HepG2 (cell line): ENCODE results near the gene ZNF227. TPM values are rescaled to one million over a fixed set of nuclear protein-coding genes. Genes with fewer than 3 reads are reported as not detected.
"Not testable (repeated sequence)": the region's sequence is repeated elsewhere in the genome, so short reads cannot be mapped to it uniquely, and the experiment has no call there.

Experiments
- ATAC-seq: fragments of 200-7000 bp; cut with Tn5 transposase; 3 replicates; pipeline ENCODE4 v1.9.1; 2020; ENCODE audit warnings: mild to moderate bottlenecking, moderate library complexity
- BruUV-seq: library from RNA; stranded (reverse); fragments of 400-500 nt; replicated peaks from 2 replicates; lab custom pipeline; 2021; lab: Mats Ljungman, UMichigan
- CTCF ChIA-PET: fragments of 300-600 bp; formaldehyde crosslinking; extraction: SDS; loops from one replicate; lab custom pipeline; 2021; ENCODE audit warnings: low total read pairs, inconsistent platforms, low intra/inter-chr PET ratio; lab: Yijun Ruan, JAX
- POLR2A ChIA-PET: fragments of 350-600 bp; sonication (Branson Sonifier 250); formaldehyde crosslinking; loops from one replicate; lab custom pipeline; 2020; ENCODE audit warnings: antibody characterized with exemption, inconsistent platforms; lab: Yijun Ruan, JAX
- DNase-seq: peaks from one replicate; pipeline ENCODE4 v3.0.0-alpha.2; 2015; ENCODE audit warnings: low spot score
- FAIRE-seq: peaks from 3 replicates; lab custom pipeline; 2011; peaks lifted over from hg19 to GRCh38; lab: Jason Lieb, UNC
- H2AFZ ChIP-seq: one replicate; pipeline ENCODE4 v1.6.1; 2011; ENCODE audit warnings: low read length, inconsistent platforms
- H3K27ac ChIP-seq: fragments of 300-600 bp; 3 replicates; pipeline ENCODE4 v1.8.0; 2011; ENCODE audit warnings: mixed run types, mild to moderate bottlenecking, mixed read lengths, low read length, inconsistent platforms; ENCODE audit not compliant: insufficient read depth; ENCODE audit errors: extremely low read length
- H3K27me3 ChIP-seq, 2 experiments: fragments of 200-600 bp in 1 of 2; 2 replicates in 1 of 2; 3 replicates in 1 of 2; pipeline versions ENCODE4 v1.6.0 to v1.8.0; 2011; ENCODE audit warnings: low read length in 2 of 2, mild to moderate bottlenecking in 2 of 2, moderate library complexity in 2 of 2, inconsistent platforms in 1 of 2; ENCODE audit not compliant: insufficient read depth in 2 of 2, control insufficient read depth in 1 of 2
- H3K36me3 ChIP-seq, 2 experiments: fragments of 200-600 bp in 1 of 2; replicated peaks in 1 of 2; 2 replicates in 1 of 2; 3 replicates in 1 of 2; pipeline versions ENCODE4 v1.5.1 to v1.8.0; 2011; ENCODE audit warnings: low read length in 2 of 2, inconsistent platforms in 1 of 2; ENCODE audit not compliant: insufficient read depth in 2 of 2, control insufficient read depth in 1 of 2
- H3K4me1 ChIP-seq: 2 replicates; pipeline ENCODE4 v1.5.1; 2012; ENCODE audit warnings: low read length, inconsistent platforms; ENCODE audit not compliant: insufficient read depth
- H3K4me2 ChIP-seq: 2 replicates; pipeline ENCODE4 v1.6.0; 2011; ENCODE audit warnings: low read depth, low read length, inconsistent platforms
- H3K4me3 ChIP-seq, 3 experiments: fragments of 200-600 bp in 1 of 3; sonication (generic), shearing (Covaris generic) in 1 of 3; replicated peaks in 1 of 3; 2 replicates each; pipeline ENCODE4 v1.5.1; 2011 to 2016; ENCODE audit warnings: low read length in 3 of 3, inconsistent platforms in 2 of 3, low read depth in 2 of 3, mild to moderate bottlenecking in 2 of 3, control low read depth in 1 of 3, mixed read lengths in 1 of 3; ENCODE audit not compliant: insufficient read depth in 1 of 3
- H3K79me2 ChIP-seq: one replicate; pipeline ENCODE4 v1.6.1; 2011; ENCODE audit warnings: low read length, inconsistent platforms; ENCODE audit not compliant: insufficient read depth
- H3K9ac ChIP-seq: 2 replicates; pipeline ENCODE4 v1.6.0; 2011; ENCODE audit warnings: mild to moderate bottlenecking, low read depth, low read length, inconsistent platforms; ENCODE audit not compliant: insufficient read depth
- H3K9me3 ChIP-seq: 2 replicates; pipeline ENCODE4 v1.5.1; 2012; ENCODE audit warnings: mild to moderate bottlenecking, low read length
- H4K20me1 ChIP-seq: 2 replicates; pipeline ENCODE4 v1.6.0; 2011; ENCODE audit warnings: inconsistent platforms, mild to moderate bottlenecking, low read length, moderate library complexity; ENCODE audit not compliant: insufficient read depth
- ELF4 ChIP-seq: sonication (generic); formaldehyde crosslinking; IDR thresholded peaks from 2 replicates; pipeline ENCODE4 v1.5.0; 2020; ENCODE audit warnings: missing genetic modification reagents, mild to moderate bottlenecking, moderate library complexity, borderline replicate concordance
- KLF6 ChIP-seq: IDR thresholded peaks from 2 replicates; pipeline ENCODE4 v1.8.0; 2016; ENCODE audit warnings: missing biosample characterization, missing genetic modification reagents
- MXD4 ChIP-seq: IDR thresholded peaks from 2 replicates; pipeline ENCODE4 v1.6.1; 2016; ENCODE audit warnings: mild to moderate bottlenecking, missing biosample characterization, missing genetic modification reagents
- ZNF142 ChIP-seq: sonication (generic); formaldehyde crosslinking; IDR thresholded peaks from 2 replicates; pipeline ENCODE4 v1.4.0; 2020; ENCODE audit warnings: missing genetic modification reagents
- ZNF282 ChIP-seq: fragments of 450-650 bp; IDR thresholded peaks from 2 replicates; pipeline ENCODE4 v1.6.1; 2018; ENCODE audit not compliant: partially characterized antibody
- ZNF510 ChIP-seq: sonication (generic); formaldehyde crosslinking; IDR thresholded peaks from 2 replicates; pipeline ENCODE4 v1.4.0; 2020; ENCODE audit warnings: low read depth, mild to moderate bottlenecking, missing genetic modification reagents
- ZNF724P ChIP-seq: sonication (generic); formaldehyde crosslinking; IDR thresholded peaks from 2 replicates; pipeline ENCODE4 v1.8.0; 2022; ENCODE audit warnings: missing genetic modification reagents, borderline replicate concordance
- ZNF747 ChIP-seq: sonication (generic); formaldehyde crosslinking; IDR thresholded peaks from 2 replicates; pipeline ENCODE4 v1.8.1; 2023; ENCODE audit warnings: missing genetic modification reagents, mild to moderate bottlenecking, borderline replicate concordance
- ZSCAN31 ChIP-seq: sonication (generic); formaldehyde crosslinking; IDR thresholded peaks from 2 replicates; pipeline ENCODE4 v1.5.0; 2020; ENCODE audit warnings: low read depth, mild to moderate bottlenecking, missing genetic modification reagents
- WGBS: methylation state at CpG from one replicate; pipeline ENCODE4 v1.1.6; 2017; ENCODE audit warnings: low lambda C conversion rate; 5-methylcytosine and 5-hydroxymethylcytosine counted together
- in situ Hi-C: cut with HindIII; loops from 2 replicates; pipeline ENCODE4 v1.10.0; 2017; ENCODE audit warnings: low pct_unique_long_range_greater_than_20kb; ENCODE audit not compliant: extremely low pct_ligation_motif_present
- intact Hi-C: fragments of 100-400 bp; cut with micrococcal nuclease; formaldehyde crosslinking; loops from one replicate; pipeline ENCODE4 v1.10.0; 2022; ENCODE audit not compliant: unreplicated experiment
- polyA plus RNA-seq, 8 experiments: library from polyadenylated mRNA; depleted of rRNA in 3 of 8; stranded (reverse) in 7 of 8; unstranded in 1 of 8; fragments of >200 nt; fragmentation: Illumina TruSeq in 4 of 8; extraction: Trizol in 4 of 8; gene quantifications; 2 replicates each; pipeline versions ENCODE4 v1.2.1 to v1.2.3, GENCODE V29; 2011 to 2016; ENCODE audit warnings: low read depth in 4 of 8, missing spikeins in 1 of 8, mixed read lengths in 1 of 8; ENCODE audit not compliant: insufficient read depth in 1 of 8
- total RNA-seq, 5 experiments: library from RNA; depleted of rRNA; stranded (reverse); fragments of >200 nt; fragmentation: Illumina TruSeq; extraction: Trizol; gene quantifications; 2 replicates each; pipeline ENCODE4 v1.2.3, GENCODE V29; 2016; ENCODE audit warnings: low read depth in 1 of 5

ZNF227 gene
- total and polyA plus RNA-seq, 2 of the 13 experiments (the other 11 are each of a cell fraction or from before 2014, with no cell fraction given), result 3.1 to 16.8 TPM

DNA sequence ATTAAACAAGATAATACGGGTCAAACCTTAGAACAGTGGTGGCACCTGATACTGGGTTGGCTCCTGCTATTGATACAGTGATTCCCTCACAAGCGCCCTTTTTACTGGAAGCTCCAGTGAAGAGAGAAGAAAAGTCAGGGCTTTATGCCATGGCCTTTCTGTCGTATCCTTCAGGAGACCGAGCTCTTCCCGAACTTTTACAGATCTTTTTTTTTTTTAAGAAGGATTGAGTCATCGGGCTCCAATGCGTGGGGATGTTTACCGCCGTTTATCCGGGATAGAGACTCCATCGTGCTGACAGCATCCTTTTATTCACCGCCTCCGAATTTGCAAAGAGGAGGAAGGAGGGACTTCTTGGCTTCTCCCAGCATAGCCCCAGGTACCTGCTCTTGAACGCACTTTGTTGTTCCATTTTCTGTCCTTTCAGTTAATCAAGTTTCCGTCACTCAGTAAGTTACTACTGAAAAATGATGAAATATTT lies 574 bp downstream of the ZNF227 start:
- Histone ChIP-seq H4K20me1 (no peaks in the 10 kb centered on the region), H3K27me3 (no peaks in the 10 kb centered on the region; a peak in 1 of 5 replicates), H2AFZ (peak overlapping the region; percentile 90), H3K4me1 (peaks cover 11% of the 10 kb centered on the region), H3K36me3 (peaks cover 2 to 9% of the 10 kb centered on the region in 2 experiments; a peak in 4 of 5 replicates), H3K9me3 (no peaks in the 10 kb centered on the region), H3K4me2 (peak overlapping the region; percentile 92), H3K27ac (peak overlapping the region; percentile 58), H3K79me2 (peaks cover 11% of the 10 kb centered on the region), H3K9ac (peak overlapping the region; percentile 76), H3K4me3 (peak overlapping the region; percentile 90 to 100 (median 91))
- TF ChIP-seq MXD4 (CRISPR knock-in tag) (0 out of 2 replicates have a peak, but pooled peaks have one; percentile 7), ZNF142 (CRISPR knock-in tag) (0 out of 2 replicates have a peak, but pooled peaks have one; percentile 2), ZNF510 (no peak), KLF6 (0 out of 2 replicates have a peak, but pooled peaks have one; percentile 13), ZNF747 (CRISPR knock-in tag) (0 out of 2 replicates have a peak, but pooled peaks have one; percentile 0), ZSCAN31 (CRISPR knock-in tag) (0 out of 2 replicates have a peak, but pooled peaks have one; percentile 31), ZNF282 (no peak), ZNF724P (CRISPR knock-in tag) (no peak), ELF4 (0 out of 2 replicates have a peak, but pooled peaks have one; percentile 5)
- peak; percentile 1 for DNase-seq
- in situ Hi-C loops (no loop called here), intact Hi-C loops (loop anchor here (1.0 kb wide), 1 partner anchor 100 kb away; the partner anchor contains the start of gene ZNF225)
- POLR2A ChIA-PET, result interaction anchor here (0.5 to 2.3 kb wide), 13 partner anchors 44 to 734 kb away, joined by 3 to 24 read pairs (median 3); partner anchors contain the start of genes ZNF180, ZNF223, ZNF224 and ZNF226
- ATAC-seq, result peak; percentile 59
- BruUV-seq, result TSS peak; percentile 68
- 5% methylated on average over 15 of the region's 15 CpGs for WGBS
- FAIRE-seq, result no peak
- CTCF ChIA-PET, result no interaction called here

GRCh38 chr19:44219926-44220325 lies 7.6 kb downstream of the ZNF227 start:
- POLR2A ChIA-PET, DNase-seq, ATAC-seq, H3K4me3 ChIP-seq, H2AFZ ChIP-seq, BruUV-seq, H4K20me1 ChIP-seq, H3K79me2 ChIP-seq, H3K4me1 ChIP-seq, H3K9me3 ChIP-seq, CTCF ChIA-PET, in situ Hi-C loops, FAIRE-seq, H3K9ac ChIP-seq, H3K36me3 ChIP-seq, H3K4me2 ChIP-seq, H3K27me3 ChIP-seq, H3K27ac ChIP-seq, intact Hi-C loops: not testable (repeated sequence)
- WGBS, result 100% methylated on average over 3 of the region's 3 CpGs
